ENCODE results near the gene DLG4.
"Not testable (repeated sequence)": the region's sequence is repeated elsewhere in the genome, so short reads cannot be mapped to it uniquely, and the experiment has no call there.

DLG4 gene

DNA sequence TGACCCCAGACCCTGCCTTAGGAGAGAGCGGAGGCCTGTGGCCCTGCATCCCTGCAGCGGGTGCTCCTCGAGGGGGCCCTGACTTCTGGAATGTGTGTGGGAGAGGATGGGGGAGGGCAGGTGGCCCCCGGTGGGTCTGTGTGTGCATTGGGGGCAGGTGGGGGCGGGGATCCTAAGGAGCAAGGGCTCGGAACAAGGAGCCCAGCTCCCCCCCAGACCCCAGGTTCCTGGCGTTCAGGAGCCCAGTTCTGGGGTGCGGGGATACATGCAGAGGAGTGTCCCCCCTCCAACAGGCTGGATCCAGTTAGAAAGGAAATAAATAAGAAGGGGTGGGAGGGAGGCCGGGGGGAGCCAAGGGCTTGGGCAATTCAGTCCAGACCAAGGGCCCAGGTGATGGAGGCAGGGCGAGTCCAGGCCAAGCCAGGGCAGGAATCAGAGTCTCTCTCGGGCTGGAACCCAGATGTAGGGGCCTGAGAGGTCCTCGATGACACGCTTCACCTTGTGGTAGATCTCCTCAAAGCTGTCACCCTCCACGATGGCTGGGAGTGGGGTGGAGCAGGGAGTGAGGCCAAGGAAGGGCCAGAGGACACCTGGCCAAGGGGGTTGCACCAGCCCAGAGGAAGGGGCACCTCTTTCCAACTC is 29.2 kb downstream of the DLG4 start:
- TF ChIP-seq, protein P1, sequence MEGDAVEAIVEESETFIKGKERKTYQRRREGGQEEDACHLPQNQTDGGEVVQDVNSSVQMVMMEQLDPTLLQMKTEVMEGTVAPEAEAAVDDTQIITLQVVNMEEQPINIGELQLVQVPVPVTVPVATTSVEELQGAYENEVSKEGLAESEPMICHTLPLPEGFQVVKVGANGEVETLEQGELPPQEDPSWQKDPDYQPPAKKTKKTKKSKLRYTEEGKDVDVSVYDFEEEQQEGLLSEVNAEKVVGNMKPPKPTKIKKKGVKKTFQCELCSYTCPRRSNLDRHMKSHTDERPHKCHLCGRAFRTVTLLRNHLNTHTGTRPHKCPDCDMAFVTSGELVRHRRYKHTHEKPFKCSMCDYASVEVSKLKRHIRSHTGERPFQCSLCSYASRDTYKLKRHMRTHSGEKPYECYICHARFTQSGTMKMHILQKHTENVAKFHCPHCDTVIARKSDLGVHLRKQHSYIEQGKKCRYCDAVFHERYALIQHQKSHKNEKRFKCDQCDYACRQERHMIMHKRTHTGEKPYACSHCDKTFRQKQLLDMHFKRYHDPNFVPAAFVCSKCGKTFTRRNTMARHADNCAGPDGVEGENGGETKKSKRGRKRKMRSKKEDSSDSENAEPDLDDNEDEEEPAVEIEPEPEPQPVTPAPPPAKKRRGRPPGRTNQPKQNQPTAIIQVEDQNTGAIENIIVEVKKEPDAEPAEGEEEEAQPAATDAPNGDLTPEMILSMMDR (IDR thresholded peaks at IDR 0.05; ENCODE audit: low read depth, low read length): no peak
- DNase-seq (ENCODE audit: extremely low read depth, low read depth): no peak

DNA sequence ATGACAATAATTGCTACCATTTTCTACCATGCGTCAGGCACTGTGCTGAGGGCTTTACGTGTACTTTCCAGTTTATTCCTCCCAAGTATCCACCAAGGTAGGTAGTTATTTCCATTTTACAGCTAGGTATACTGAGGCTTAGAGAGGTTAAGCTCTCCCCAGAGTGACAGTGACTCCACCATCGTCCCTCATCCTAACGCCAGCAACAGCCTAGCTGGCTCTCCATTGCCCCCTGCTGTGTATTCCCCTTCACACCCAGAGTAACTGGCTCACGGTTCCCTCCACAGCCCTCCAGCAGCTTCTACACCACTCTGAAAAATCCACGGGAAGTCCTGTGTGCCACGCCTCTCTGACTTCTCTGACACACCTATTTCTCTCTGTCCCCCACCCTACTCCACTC is 33.4 kb downstream of the DLG4 start:
- TF ChIP-seq, protein P1 (IDR thresholded peaks at IDR 0.05; ENCODE audit: low read depth, low read length): peak; percentile 3; the same call in 1 of the 2 replicates
- no peak for DNase-seq (ENCODE audit: extremely low read depth, low read depth)

DNA sequence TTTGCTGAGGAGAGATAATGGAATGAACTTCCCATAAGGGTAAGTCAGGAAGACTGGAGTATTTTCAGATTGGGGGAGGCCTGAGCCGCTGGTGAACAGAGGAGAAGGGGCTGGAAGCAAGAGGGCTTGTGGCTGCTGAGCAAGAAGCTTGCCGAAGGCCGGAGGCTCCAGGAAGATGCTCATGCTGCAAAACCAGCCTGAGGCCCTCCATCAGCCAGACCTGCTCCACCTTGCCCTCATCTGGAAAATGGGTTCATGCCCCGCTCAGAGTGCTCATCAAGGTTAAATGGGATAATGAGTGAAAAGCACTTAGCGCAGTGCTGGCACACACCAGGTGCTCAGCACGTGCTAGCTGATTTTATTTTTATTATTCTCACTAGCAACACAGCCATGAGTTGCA is 35.0 kb downstream of the DLG4 start:
- no peak for DNase-seq (ENCODE audit: extremely low read depth, low read depth)
- TF ChIP-seq, protein P1 (IDR thresholded peaks at IDR 0.05; ENCODE audit: low read depth, low read length): no peak

DNA sequence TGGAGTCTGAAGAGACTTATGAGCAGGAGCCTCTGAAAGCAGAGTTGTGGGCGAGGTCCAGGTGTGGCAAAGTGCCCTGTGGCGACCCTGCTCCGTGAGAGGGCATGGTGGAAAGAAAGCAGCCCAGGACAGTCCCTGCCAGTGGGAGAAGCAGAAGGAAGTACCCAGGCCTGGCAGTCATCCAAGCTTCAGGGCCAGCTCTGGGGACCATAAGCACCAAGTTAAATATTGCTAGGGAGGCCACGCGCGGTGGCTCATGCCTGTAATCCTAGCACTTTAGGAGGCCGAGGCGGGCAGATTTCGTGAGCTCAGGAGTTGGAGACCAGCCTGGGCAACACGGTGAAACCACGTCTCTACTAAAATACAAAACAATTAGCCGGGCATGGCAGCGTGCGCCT is 35.5 kb downstream of the DLG4 start:
- no peak for DNase-seq (ENCODE audit: extremely low read depth, low read depth)
- TF ChIP-seq, protein P1 (IDR thresholded peaks at IDR 0.05; ENCODE audit: low read depth, low read length): no peak

DNA sequence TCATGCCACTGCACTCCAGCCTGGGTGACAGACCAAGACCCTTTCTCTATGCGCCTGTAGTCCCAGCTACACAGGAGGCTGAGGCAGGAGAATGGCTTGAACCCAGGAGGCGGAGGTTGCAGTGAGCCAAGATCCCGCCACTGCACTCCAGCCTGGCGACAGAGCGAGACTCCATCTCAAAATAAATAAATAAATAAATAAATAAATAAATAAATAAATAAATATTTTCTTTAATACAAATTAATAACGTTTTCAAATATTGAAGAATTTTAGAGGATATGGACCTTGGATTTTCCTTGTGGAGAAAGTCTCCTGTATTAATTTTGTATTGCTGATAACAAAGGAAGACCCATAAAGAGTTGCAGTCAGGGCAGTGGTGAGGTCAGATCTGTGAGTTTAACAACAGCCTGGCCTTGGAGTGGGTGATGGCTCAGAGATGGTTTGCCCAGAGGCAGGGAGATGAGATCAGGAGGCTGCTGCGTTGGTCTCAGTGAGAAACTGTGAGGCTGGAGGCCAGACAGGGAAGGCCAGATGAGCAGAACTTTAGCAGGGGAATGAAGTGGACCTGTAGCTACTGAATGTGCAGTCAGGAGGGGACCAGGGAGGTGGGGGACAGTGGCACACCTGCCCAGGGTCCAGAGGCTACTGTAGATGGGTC is 36.1 kb downstream of the DLG4 start:
- no peak for DNase-seq (ENCODE audit: extremely low read depth, low read depth)
- TF ChIP-seq, protein P1 (IDR thresholded peaks at IDR 0.05; ENCODE audit: low read depth, low read length): no peak

DNA sequence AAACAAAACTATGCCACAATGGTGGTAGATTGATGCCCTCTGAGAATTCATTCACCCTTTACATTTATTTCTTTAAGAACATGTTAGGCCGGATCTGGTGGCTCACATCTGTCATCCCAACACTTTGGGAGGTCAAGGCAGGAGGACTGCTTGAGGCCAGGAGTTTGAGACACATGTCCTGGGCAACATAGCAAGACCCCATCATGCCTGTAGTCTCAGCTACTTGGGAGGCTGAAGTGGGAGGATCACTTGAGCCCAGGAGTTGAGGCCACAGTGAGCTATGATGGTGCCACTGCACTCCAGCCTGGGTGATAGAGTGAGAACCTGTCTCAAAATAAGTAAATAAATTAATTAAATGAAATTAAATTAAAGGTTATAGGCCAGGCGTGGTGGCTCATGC is 37.5 kb downstream of the DLG4 start:
- DNase-seq (ENCODE audit: extremely low read depth, low read depth): not testable (repeated sequence)

DNA sequence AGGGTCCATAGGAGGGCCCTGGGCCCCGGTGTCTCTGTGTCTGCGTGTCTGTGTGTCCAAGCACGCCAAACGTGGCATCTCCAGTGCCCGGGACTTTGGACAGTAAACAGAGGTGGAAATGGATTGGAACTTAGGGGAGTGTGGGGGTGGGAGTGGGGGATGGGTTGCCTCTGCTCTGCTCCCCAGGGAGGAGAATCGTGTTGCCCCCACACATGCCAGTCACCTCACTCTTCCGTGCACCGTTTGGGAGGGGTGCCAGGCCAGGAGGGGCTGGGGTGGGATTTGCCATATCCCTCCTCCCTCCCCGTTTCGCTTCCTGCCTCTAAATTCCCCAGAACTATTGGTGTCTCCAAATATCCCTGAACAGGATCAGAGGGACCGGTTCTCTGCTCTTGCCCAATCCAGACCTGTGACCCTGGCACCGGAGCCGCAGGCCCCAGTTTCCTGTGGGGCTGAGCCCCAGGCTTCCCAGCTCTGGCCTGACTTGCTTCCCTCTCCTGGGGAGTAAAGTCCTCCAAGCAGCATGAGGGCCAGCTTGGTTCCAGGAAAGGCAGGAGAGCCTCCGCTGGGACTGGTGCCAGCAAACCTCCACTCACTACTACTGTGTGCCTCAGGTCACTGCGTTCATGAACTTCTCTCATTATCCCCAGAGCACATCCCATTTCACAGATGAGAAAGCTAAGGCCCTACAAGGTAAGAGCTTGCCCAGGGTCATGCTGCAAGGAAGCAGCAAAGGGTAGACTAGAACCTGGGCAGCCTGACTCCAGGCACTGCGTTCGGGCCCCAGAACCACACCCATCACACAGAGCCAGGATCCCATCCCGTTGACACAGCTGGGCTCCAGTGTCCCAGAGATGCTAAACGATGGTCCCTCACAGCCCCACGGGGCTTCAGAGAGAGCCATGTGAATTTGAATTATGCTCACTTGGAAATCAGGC is 40.0 kb downstream of the DLG4 start, which contains the start of gene ASGR1:
Gene ASGR1 (minus strand): TSS at position 54 of the 938 bp plus-strand sequence. CDS start 807 bp downstream, outside the sequence.
- DNase-seq (ENCODE audit: extremely low read depth, low read depth): no peak
- TF ChIP-seq, protein P1 (IDR thresholded peaks at IDR 0.05; ENCODE audit: low read depth, low read length): no peak
